Measurements from ENCODE around the gene RGS9BP.
"Not testable (repeated sequence)": the region's sequence is repeated elsewhere in the genome, so short reads cannot be mapped to it uniquely, and the experiment has no call there.

RGS9BP gene

DNA sequence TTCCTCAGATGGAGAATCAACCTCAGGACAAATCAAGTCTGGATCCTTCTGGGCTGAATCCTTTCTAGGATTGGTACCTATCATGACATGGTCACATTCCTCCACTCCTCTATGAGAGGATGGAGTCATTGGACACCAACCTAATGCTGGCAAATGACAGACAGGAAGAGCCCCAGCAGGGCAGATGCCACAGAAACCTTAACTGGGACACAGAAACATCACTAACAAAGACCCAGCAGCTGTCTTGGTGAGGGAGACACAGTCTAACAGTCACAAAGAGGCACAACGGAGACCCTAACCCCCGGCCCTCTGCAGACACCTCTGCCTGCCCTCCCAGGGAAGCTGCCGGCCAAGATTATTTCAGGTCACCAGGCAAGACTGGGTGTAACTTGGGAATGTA, 2.8 kb upstream of the RGS9BP start:
- no peak for DNase-seq

- DNase-seq: no peak
Measured at GRCh38 chr19:32673573-32673972, 2.1 kb upstream of the RGS9BP start.

DNA sequence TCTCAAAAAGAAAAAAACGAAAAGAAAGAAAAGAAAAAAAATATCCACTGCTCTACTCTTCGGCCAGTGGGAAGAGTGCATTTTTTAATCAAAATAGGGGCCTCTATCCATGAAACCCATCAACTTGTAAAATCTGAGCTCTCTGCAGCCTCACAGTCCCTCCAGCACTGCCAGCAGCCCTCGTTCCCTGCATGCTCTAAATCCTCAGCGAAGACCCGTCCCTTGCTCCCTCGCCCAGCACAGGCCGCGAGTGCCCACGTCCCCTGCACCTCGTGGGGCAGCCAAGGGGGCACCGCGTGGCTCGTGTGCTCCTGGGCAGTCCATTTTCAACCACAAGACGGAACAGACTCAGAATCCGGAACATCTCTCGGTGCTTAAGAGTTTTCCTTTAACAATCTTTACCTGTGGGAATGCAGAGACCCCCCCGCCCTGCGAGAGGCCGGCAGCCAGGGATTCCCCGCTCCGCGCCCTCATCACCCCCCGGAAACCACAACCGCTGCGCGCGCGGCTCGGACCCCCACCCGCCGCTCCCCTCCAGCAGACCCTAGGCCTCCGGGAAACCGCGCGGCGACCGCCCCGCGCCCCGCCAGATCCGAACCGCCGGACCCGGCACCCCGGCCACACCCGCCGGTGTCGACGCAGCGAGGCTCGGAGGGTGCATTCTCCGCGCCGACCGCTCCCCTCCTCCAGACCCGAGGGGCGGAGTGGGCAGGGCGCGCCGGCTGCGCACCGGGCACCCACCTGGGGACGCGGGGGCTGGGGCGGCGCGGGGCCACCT, 1.3 kb upstream of the RGS9BP start:
- DNase-seq: no peak

- DNase-seq: peak; percentile 99
Measured at GRCh38 chr19:32674931-32675719, 523 bp upstream of the RGS9BP start, which contains the start of gene ANKRD27. Gene ANKRD27 (minus strand): TSS chr19:32675180. CDS start chr19:32659015, 16,165 bp downstream.

DNA sequence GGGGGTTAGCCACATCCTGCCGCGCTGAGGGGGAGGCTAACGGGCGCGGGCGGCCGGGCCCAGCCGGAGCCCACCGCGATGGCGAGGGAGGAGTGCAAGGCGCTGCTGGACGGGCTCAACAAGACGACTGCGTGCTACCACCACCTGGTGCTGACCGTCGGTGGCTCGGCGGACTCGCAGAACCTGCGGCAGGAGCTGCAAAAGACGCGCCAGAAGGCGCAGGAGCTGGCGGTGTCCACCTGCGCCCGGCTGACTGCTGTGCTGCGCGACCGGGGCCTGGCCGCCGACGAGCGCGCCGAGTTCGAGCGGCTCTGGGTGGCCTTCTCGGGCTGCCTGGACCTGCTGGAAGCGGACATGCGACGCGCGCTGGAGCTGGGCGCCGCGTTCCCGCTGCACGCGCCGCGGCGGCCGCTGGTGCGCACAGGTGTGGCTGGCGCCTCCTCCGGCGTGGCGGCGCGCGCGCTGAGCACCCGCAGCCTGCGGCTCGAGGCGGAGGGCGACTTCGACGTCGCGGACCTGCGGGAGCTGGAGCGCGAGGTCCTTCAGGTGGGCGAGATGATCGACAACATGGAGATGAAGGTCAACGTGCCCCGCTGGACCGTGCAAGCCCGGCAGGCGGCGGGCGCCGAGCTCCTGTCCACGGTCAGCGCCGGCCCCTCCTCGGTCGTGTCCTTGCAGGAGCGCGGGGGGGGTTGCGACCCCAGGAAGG, 692 bp downstream of the RGS9BP start:
- peak; percentile 71 for DNase-seq

GRCh38 chr19:32676895-32677359, 1.3 kb downstream of the RGS9BP start:
- DNase-seq: no peak

DNA sequence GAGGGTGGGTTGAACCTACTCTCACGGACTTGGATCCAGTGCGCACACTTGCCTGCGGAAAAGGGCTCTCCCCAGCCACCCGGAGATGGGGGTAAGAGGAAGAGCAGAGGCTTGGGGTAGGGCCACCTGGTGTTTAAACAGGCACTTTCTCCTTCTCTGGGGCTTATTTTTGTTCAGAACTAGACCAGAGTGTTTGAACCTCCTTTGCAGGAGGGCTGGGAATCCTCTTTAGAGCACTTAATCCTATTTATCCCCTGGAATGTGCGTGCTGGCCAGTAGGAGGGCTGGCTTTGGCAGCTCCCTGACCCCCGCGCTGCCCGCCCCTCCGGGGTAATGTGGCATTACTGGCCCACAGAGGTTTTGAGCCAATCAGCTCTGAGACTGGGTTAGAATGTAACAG, 2.0 kb downstream of the RGS9BP start:
- no peak for DNase-seq

- no peak for DNase-seq
Measured at GRCh38 chr19:32680986-32681385, 5.3 kb downstream of the RGS9BP start.

- DNase-seq: no peak
Measured at GRCh38 chr19:32682317-32682716, 6.7 kb downstream of the RGS9BP start.

GRCh38 chr19:32686847-32687475, 11.3 kb downstream of the RGS9BP start:
- no peak for DNase-seq

DNA sequence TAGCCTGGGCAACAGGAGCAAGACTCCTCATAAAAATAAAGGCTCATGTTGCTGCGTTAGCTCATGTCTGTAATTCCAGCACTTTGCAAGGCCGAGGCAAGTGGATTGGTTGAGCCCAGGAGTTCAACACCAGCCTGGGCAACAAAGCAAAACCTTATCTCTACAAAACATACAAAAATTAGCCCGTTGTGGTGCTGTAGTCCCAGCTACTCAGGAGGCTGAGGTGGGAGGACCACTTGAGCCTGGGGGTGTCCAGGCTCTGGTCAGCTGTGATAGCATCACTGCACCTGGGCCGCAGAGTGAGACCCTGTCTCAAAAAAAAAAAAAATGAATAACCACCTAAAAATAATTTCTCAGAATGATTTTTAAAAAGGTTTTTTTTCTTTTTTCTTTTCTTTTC, 12.0 kb downstream of the RGS9BP start:
- DNase-seq: no peak

DNA sequence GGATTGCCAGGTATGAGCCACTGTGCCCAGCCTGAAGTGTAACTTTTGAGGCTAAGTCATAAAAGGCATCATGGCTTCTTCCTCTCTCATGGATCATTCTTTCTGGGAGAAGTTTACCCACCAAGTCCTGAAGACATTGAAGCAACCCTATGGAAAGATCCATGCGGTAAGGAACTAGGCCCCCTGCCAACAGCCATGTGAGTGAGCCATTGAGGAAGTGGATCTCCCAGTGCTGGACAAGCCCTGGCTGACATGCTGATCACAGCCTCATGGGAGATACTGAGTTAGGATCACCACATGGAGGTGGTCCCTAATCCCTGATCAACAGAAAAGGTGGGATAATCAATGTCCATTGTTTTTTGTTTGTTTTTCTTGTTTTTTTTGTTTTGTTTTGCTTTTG, 12.7 kb downstream of the RGS9BP start:
- no peak for DNase-seq

DNA sequence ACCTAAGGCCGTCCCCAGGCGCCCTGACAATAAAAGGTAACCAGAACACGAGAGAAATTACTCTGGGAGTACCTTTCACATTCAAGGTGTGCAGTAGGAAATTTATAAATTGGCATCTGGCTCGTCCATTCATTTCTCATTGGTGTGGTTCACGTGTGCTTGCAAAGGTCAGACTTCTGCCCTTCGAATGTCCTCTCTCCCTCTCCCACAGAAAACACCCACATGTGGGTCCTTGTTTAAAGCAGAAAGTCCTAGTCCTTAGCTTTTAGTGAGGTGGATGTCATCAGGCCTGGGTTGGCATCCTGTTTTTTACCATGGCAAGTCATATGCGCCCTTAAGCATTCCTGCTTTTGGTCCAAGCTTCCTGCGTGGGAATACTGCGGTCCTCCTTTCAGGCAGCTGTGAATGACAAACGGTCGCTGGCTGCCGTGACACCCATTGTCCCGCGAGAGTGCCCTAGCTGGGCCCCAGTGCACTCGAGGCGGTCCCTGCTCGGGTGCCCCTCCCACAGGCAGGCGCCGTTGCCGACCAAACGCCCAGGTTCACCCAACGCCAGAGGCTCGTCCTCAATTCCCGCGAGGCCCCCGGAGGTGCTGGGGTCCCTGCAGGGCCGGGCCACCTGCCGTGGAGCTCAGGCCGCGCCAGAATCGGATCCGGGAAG, 15.8 kb downstream of the RGS9BP start, which contains the start of gene NUDT19:
Gene NUDT19 (plus strand): TSS at position 531 of the 661 bp plus-strand sequence. CDS start 140 bp downstream, outside the sequence.
- DNase-seq: peak; percentile 91

GRCh38 chr19:32691952-32692726, 16.5 kb downstream of the RGS9BP start:
- peak; percentile 85 for DNase-seq

DNA sequence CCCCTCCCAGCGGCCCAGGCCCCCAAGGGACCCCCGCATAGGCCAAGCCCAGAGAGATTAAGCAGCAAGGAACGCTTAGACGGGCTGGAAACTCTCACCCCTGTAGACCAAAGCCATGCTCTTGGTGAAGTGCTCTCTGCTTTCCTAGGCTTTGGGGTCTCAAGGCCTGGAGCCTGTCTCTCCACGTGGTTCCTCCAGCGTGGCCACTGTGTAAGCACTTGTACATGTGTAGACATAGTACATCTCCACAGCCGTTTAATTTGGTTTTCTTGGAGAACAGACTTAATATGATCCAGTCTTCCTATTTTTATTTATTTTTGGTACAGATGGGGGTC, 17.0 kb downstream of the RGS9BP start:
- no peak for DNase-seq

DNA sequence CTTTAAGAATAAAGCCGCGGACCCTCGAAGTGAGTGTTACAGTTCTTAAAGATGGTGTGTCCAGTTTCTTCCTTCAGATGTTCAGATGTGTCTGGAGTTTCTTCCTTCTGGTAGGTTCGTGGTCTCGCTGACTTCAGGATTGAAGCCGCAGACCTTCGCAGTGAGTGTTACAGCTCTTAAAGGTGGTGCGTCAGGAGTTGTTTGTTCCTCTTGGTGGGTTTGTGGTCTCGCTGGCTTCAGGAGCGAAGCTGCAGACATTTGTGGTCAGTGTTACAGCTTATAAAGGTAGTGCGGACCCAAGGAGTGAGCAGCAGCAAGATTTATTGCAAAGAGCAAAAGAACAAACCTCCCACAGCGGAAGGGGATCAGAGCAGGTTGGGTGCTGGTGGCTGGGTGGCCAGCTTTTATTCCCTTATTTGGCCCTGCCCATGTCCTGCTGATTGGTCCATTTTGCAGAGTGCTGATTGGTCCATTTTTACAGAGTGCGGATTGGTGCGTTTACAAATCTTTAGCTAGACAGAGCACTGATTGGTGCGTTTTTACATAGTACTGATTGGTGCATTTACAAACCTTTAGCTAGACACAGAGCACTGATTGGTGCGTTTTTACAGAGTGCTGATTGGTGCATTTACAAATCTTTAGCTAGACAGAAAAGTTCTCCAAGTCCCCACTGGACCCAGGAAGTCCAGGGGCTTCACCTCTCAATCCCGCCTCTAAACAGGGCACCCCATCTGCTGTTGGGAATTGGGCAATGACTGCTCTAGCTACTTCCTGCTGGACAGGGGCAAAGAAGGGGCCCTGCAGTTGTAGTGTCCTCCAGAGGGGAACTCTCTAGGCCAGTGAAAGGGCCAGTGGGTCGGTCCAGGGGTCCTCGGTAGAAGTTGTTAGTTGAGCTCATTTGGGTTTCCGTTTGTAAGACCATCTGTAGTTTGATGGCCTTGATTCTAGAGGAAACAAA, 17.8 kb downstream of the RGS9BP start:
- DNase-seq: not testable (repeated sequence)

DNA sequence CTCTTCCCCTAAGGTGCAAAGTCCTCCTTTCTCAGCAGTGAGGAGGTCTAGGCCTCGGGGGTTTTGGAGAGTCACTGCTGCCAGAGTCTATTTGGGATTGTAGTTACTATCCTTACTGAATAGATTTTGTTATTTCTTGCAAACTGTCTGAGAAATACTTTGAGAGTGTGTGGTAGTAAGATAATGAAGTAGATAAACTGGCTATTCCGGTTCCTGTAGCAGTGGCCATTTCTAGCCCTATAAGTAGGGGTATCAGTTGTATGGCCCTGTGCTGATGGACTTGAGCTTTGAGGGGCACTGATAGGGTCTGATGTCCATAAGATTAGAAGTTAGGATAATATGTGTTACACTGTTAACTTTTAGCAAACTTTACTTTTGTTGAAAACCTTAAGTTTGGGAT, 18.7 kb downstream of the RGS9BP start:
- not testable (repeated sequence) for DNase-seq

- DNase-seq: not testable (repeated sequence)
Measured at GRCh38 chr19:32694851-32695250, 19.2 kb downstream of the RGS9BP start.

DNA sequence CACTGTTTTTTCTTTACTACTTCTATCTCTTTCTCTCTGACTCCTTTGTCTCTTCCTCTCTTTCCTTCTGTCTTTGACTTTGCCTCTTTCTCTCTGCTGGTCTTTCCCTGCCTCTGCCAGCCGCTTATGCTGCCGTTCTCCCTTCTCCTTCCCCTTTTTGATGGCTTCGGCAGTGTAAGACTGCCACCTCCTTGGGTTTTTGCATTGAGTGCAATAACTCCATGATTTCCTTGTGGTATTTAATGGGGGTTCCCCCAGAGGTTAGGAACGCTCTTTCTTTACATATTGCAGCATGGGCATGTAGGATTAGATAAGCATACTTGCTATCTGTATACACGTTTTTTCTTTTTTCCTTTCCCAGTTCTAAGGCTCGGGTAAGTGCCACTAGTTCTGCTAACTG, 19.9 kb downstream of the RGS9BP start:
- DNase-seq: not testable (repeated sequence)

GRCh38 chr19:32696771-32697170, 21.1 kb downstream of the RGS9BP start:
- DNase-seq: not testable (repeated sequence)
